Fibroblast of mammary gland (primary cell): ENCODE measurements around the gene MYL7.

ENCODE experiments used
- DNase-seq: peaks from one replicate; pipeline ENCODE4 v3.0.0-alpha.2; 2010; ENCODE audit warnings: low read depth
- H3K4me3 ChIP-seq: 2 replicates; pipeline ENCODE4 v1.5.1; 2011; ENCODE audit warnings: low read depth, mild to moderate bottlenecking, low read length, moderate library complexity; ENCODE audit not compliant: control insufficient read depth
- CTCF ChIP-seq: conservative IDR thresholded peaks from 2 replicates; pipeline ENCODE4 v1.5.1; 2011; ENCODE audit warnings: low read depth, low read length, inconsistent platforms; ENCODE audit not compliant: control insufficient read depth, insufficient read depth

The MYL7 gene

DNA sequence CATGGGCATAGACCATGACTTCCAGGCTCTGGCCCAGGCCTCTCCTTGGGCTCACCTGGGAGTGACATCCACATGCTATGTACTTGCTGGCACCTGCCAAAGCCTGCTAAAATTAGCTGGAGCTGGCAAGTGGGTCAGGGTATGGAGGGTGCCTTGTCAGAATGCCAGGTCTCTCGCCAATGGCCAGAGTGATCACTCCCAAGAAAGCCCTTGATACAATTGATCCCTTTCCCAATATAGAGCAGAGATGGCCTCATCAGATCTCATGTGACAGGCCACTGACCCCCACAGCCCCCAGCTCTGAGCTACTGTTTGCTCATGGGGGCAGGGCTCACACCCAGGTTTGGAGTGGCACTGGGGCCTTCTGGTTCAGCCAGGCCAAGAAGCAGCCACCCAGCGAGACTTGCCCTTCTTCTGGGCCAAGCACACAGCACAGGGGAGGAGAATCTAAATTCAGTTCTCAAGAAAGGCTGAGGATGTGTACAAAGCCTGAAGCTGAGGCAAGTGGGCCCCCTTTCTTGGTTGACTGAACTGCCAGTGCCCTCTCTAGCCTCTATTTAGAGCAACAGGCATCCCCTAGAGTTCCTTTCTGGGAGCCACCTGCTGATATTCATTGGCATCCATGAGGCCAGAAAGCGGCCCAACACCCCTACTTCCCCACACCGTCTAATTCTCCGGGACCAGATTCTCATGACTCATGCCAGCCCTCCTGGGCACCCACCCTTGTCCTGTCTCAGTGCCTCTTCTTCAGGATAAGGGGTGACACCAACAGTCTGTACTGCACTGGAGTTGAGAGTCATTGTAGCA, 18.9 kb upstream of the MYL7 start:
- no peak overlapping the region for H3K4me3 ChIP-seq
- DNase-seq: no peak
- no peak for TF ChIP-seq CTCF

- TF ChIP-seq CTCF: no peak
- no peak overlapping the region for H3K4me3 ChIP-seq
- DNase-seq: no peak
Observed at GRCh38 chr7:44158873-44159631, 17.9 kb upstream of the MYL7 start.

DNA sequence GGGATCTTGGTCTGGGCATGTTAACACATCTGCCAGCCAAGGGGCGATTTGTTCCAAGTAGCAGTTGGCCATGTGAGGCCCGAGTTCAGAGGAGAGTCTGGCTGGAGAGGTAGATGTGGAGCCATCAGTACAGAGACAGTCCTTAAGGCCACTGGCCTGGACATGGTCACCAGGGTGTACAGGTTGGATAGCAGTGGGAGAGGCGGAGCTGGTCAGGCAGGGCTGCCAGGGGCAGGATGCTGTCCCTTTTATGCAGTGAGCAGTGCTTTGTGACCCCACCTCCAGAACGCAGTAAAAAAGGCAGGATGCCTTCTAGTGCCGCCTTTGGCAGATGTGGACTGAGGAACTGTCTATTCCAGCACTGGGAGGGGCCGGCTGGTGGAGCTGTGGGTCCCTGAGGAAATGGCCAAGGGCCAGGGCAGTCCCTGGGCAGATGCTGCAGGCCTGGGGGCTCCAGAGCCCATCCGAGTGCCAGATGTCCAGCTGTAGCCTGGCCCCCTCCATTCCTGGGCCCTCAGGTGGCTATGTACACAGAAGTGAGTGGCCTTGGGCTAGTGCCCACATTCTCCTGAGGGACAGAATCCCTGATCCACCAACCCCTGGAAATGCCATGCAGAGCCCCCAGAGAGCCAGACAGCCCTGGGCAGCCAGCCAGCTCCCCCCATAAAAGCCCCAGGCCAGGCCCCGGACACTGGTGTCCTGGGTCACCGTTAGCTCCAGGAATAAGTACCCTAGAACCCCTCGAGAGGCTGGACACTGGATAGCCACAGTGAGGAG, 17.2 kb upstream of the MYL7 start:
- TF ChIP-seq CTCF: no peak
- DNase-seq: no peak
- no peak overlapping the region for H3K4me3 ChIP-seq

GRCh38 chr7:44157116-44158080, 16.3 kb upstream of the MYL7 start:
- DNase-seq: no peak
- no peak overlapping the region for H3K4me3 ChIP-seq
- no peak for TF ChIP-seq CTCF

DNA sequence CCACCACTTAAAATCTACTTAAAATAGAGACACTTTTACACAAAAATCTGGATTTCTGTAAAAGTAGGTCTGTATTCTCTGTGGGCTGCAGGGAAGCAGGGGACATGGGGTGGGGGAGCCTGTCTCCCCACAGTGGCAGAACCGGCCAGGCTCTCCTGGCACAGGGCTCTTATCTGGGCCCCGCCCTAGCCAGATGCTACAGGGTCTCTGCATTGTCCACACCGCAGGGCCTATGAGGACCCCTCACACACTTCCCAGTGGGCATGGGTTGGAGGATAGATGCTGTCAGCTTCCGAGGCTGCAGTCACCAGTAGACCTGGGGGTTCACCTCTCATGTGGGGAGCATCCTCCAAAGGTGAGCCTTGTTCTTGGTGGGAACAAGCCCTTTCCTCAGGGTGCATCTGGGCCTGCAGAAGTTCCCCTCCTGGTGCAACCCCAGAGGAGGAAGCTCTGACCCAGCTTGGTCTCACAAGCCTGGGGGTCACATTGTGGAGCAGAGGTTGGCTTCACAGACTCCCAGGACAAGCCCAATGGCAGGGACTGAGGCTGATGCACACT, 15.4 kb upstream of the MYL7 start:
- H3K4me3 ChIP-seq: no peak overlapping the region
- no peak for TF ChIP-seq CTCF
- no peak for DNase-seq
